GM12892 (cell line): ENCODE measurements around the gene CRIP2.

Source experiments
- POLR2A ChIP-seq: IDR thresholded peaks from 2 replicates; pipeline ENCODE4 v1.6.1; 2011; ENCODE audit warnings: low read depth, low read length, control low read depth
- POLR2AphosphoS5 ChIP-seq: IDR thresholded peaks from 2 replicates; pipeline ENCODE4 v1.6.1; 2011; ENCODE audit warnings: low read depth, low read length, control low read depth

DNA sequence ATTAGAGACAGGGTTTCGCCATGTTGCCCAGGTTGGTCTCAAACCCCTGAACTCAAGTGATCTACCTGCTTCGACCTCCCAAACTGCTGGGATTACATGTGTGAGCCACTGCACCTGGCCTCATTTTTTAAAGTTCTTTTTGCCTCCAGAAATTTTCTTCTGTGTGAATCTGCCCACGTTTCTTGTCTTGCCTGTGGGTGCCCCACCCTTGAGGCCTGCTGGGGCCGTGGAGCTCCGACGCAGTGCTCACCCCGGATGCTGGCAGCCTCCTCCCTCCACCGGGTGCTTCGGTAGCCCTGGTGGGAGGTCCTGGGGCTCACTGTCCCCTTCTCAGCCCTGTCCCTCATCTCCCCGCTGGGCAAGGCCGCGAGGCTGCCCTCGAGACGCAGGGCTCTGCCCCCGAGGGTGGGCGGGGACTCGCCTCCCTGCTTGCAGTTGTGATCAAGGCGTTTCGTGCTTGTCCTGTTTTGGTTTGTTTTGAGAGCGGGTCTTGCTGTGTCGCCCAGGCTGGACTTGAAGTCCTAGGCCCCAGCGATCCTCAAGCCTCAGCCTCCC is 19.5 kb upstream of the CRIP2 start:
- TF ChIP-seq POLR2AphosphoS5 (no peak), POLR2A (no peak)
